Ovary (tissue), 9 donors: ENCODE measurements around the gene MAP2K7. TPM values are rescaled to one million over a fixed set of nuclear protein-coding genes. Genes with fewer than 3 reads are reported as not detected.
"Not testable (repeated sequence)": the region's sequence is repeated elsewhere in the genome, so short reads cannot be mapped to it uniquely, and the experiment has no call there.

ENCODE experiments used
- DNase-seq, 5 donors: peaks; one replicate each; pipeline ENCODE4 v3.0.0-alpha.2; 2019 to 2020
- H3K27ac ChIP-seq, 2 donors: fragments of 200-600 bp; one replicate each; pipeline versions ENCODE4 v1.5.1 to v1.8.0; 2019 to 2022
- H3K27me3 ChIP-seq: fragments of 200-600 bp; one replicate; pipeline ENCODE4 v1.8.0; 2022
- H3K36me3 ChIP-seq: fragments of 200-600 bp; sonication (generic); one replicate; pipeline ENCODE4 v1.5.1; 2019
- H3K4me1 ChIP-seq: one replicate; pipeline ENCODE4 v1.8.1; 2013; ENCODE audit warnings: mild to moderate bottlenecking, moderate library complexity; ENCODE audit not compliant: insufficient read depth
- H3K4me3 ChIP-seq: fragments of 200-600 bp; sonication (generic); one replicate; pipeline ENCODE4 v1.5.1; 2017
- H3K9me3 ChIP-seq, 2 donors: fragments of 200-600 bp in 1 of 2; sonication (generic) in 1 of 2; one replicate each; pipeline versions ENCODE4 v1.5.1 to v1.8.1; 2013 to 2019; ENCODE audit warnings: mild to moderate bottlenecking in 1 of 2, moderate library complexity in 1 of 2
- CTCF ChIP-seq, 3 donors: fragments of 450-650 bp in 2 of 3; fragments of 200-600 bp in 1 of 3; IDR thresholded peaks; one replicate each; pipeline versions ENCODE4 v1.5.1 to v1.8.0; 2016 to 2022; ENCODE audit warnings: antibody characterized with exemption in 3 of 3, mild to moderate bottlenecking in 1 of 3
- EP300 ChIP-seq: sonication (generic); formaldehyde crosslinking; IDR thresholded peaks from one replicate; pipeline ENCODE4 v1.6.1; 2017; ENCODE audit warnings: antibody characterized with exemption
- POLR2A ChIP-seq: fragments of 450-650 bp; IDR thresholded peaks from one replicate; pipeline ENCODE4 v1.6.1; 2017; ENCODE audit warnings: antibody characterized with exemption, mild to moderate bottlenecking, moderate library complexity
- WGBS, 3 donors: extraction: QIAGEN DNeasy Blood & Tissue Kit in 1 of 3; methylation state at CpG; one replicate each; pipeline versions ENCODE4 v1.1.5 to v1.1.7; 2013 to 2017; 5-methylcytosine and 5-hydroxymethylcytosine counted together
- intact Hi-C, 4 donors: fragments of 100-400 bp; cut with DNase I; formaldehyde crosslinking; loops; one replicate each; pipeline versions ENCODE4 v1.11.0 to v1.15.1; 2022 to 2023
- polyA plus RNA-seq, 2 donors: library from polyadenylated mRNA; stranded (reverse); fragments of 200-250 nt in 1 of 2; fragments of 350-450 nt in 1 of 2; fragmentation: Illumina TruSeq in 1 of 2; extraction: RNeasy Lipid Tissue Mini Kit (QIAGEN cat#74804) in 1 of 2; gene quantifications; one replicate each; pipeline ENCODE4 v1.2.3, GENCODE V29; 2013 to 2014
- total RNA-seq, 7 donors: library from RNA; depleted of rRNA in 2 of 7; stranded (reverse); fragments of >200 nt in 2 of 7; fragmentation: NEBNext Ultra II Directional in 3 of 7; extraction: Animal tissue kit (Norgen Biotek cat#: 25700) in 3 of 7; gene quantifications; one replicate each; pipeline versions ENCODE4 v1.1.0 to v1.2.4, GENCODE V29; 2016 to 2023
- donor health status: DM: no; HTN: no; CAD: no; lungs with moderate emphysema.
- donor health status: DM: no; HTN: no; CAD: no.
- donor health status: Bipolar disorder and iron deficiency.
- donor health status: DM: yes; HTN: yes; CAD: no.
- donor health status: DM: no; HTN: no; CAD: no.
- donor health status: DM: yes; HTN: yes; CAD: no.

MAP2K7 gene
- total and polyA plus RNA-seq, 9 donors, result 6.3 to 35.5 (median 26.3) TPM

GRCh38 chr19:7887408-7888144 is 16.1 kb upstream of the MAP2K7 start:
- 82 to 86% (median 83%) methylated on average over 16 of the region's 16 CpGs for WGBS, 3 donors
- intact Hi-C loops, result no loop called here
- Histone ChIP-seq H3K9me3 (no peaks in the 10 kb centered on the region), H3K27me3 (no peaks in the 10 kb centered on the region), H3K36me3 (no peaks in the 10 kb centered on the region), H3K27ac (no peak overlapping the region), H3K4me3 (no peak overlapping the region), H3K4me1 (no peaks in the 10 kb centered on the region)
- no peak for DNase-seq
- TF ChIP-seq EP300, result no peak

DNA sequence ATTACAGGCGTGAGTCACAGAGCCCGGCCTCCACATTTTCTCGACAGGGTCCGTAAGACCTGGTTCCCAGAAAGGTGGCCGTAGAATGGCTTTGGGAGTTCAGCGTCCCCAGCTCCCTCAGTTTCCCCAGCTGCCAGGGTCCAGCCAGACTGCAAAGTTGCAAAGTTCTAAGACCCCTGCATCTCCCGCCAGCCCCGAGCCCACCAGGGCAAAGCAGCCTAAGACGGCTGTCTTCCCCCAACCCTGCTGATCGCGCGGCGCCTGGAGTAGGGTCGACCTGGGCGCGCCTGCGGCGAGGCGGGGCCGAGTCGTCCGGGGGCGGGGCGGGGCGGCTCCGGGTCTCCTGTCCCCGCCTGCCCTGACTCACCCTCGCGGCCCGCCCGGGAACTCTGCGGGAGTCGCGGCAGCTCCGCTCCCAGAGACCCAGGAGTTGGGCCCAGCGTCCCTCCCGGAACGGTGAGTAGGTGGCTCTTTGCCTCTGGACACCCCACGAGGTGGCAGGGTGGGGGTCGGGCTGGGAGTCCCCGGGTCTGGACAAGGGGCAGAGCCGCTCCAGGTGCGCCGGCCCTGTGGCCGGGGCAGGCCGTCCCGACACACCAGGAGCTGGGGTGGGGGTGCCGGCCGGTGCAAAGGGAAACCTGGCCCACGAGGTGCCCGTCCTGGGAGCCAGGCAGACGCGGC is 15.4 kb upstream of the MAP2K7 start, which contains the start of gene LRRC8E:
Gene LRRC8E, plus strand, starts transcription at position 366 of the 681 bp plus-strand sequence. CDS start 7,094 bp downstream, outside the sequence.
- Histone ChIP-seq H3K27ac (no peak within 1 kb of the TSS), H3K4me3 (no peak within 1 kb of the TSS), H3K4me1 (no peaks in the 10 kb centered on the region), H3K9me3 (no peaks in the 10 kb centered on the region), H3K36me3 (no peaks in the 10 kb centered on the region), H3K27me3 (no peaks in the 10 kb centered on the region)
- TF ChIP-seq CTCF (IDR thresholded peaks at IDR 0.05), result no peak
- no peak for TF ChIP-seq EP300
- TF ChIP-seq POLR2A, result no peak
- intact Hi-C loops, result no loop called here
- 11 to 21% (median 11%) methylated on average over 25 to 53 of the region's 53 CpGs for WGBS, 3 donors
- DNase-seq, result peak in 3 of 5 donors; percentile 17 to 43 (median 33)

DNA sequence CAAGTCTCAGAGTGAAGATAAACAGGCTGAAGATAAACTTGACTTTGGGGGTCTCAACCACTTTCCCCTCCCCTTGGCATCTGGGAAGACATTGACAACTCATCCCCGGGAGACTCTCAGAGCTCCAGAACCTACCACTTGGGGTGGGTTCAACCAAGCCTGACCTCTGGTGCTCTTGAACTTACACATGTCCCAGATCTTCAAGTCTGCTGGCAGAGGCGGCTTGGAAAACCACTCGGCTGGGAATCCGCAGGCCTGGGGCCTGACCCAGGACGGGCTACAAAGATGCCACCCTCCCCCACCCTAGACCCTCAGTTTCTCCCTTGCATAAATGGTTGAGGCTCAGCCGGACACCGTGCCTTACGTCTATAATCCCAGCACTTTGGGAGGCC is 14.9 kb upstream of the MAP2K7 start:
- H3K27ac ChIP-seq, result no peak overlapping the region
- no peak overlapping the region for H3K4me3 ChIP-seq
- H3K9me3 ChIP-seq, result no peaks in the 10 kb centered on the region
- TF ChIP-seq EP300 (no peak), POLR2A (no peak), CTCF (IDR thresholded peaks at IDR 0.05) (no peak)
- intact Hi-C loops, result no loop called here
- DNase-seq, result no peak
- no peaks in the 10 kb centered on the region for H3K4me1 ChIP-seq
- no peaks in the 10 kb centered on the region for H3K27me3 ChIP-seq
- no peaks in the 10 kb centered on the region for H3K36me3 ChIP-seq
- 73 to 85% (median 76%) methylated on average over 6 to 8 of the region's 8 CpGs for WGBS, 3 donors

- WGBS, 3 donors, result 71 to 73% (median 71%) methylated on average over 18 of the region's 18 CpGs
- H3K4me3 ChIP-seq, intact Hi-C loops: not testable (repeated sequence)
Measured at GRCh38 chr19:7893362-7894101, 10.1 kb upstream of the MAP2K7 start.

DNA sequence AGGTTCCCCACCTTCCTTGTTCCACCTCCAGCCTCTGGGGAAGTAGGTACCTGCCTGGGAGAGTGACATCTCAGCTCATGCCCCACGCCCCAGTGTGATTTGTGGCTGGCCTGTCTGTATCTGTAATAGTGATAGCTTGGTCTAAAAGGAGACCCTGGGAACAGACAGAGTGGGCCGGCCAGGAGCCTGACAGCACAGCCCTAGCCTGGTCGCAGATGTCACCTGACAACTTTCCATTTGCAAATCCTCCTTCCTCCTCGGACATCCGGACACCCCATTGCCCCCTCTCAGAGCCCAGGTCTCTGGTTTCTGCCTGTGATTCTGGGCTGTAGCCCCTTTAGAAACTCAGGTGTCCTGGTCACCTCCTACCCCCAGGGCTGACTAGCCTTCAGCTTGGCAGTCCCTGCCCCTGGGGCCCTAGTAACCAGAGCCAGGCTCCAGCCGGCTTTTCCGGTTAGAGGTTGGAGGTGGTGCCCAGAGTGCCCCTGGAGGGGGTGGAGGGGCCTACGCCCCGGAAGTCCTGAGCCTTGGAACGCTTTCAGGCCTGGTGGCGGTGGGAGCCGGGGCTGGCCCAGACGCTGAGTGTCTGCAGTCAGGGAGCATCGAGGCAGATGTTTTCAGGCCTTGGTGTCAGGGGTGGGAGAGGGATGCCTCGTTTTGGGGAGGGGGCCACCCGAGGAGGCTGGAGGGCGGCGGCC is 8.9 kb upstream of the MAP2K7 start:
- Histone ChIP-seq H3K4me1 (no peaks in the 10 kb centered on the region), H3K27ac (no peak overlapping the region), H3K4me3 (no peak overlapping the region), H3K36me3 (no peaks in the 10 kb centered on the region), H3K27me3 (no peaks in the 10 kb centered on the region), H3K9me3 (no peaks in the 10 kb centered on the region)
- TF ChIP-seq POLR2A (no peak), EP300 (no peak), CTCF (IDR thresholded peaks at IDR 0.05) (no peak)
- WGBS, 3 donors, result 30 to 52% (median 35%) methylated on average over 16 to 18 of the region's 18 CpGs
- no peak for DNase-seq
- intact Hi-C loops, result no loop called here

More at GRCh38 chr19:7893362-7894101, 10.1 kb upstream of the MAP2K7 start:
- not testable (repeated sequence) for DNase-seq, H3K9me3 ChIP-seq, H3K4me1 ChIP-seq, H3K36me3 ChIP-seq, H3K27me3 ChIP-seq, H3K27ac ChIP-seq
